Left ventricle myocardium inferior (tissue), 1 donor: ENCODE data around the gene OR5A1. TPM values are rescaled to one million over a fixed set of nuclear protein-coding genes. Genes with fewer than 3 reads are reported as not detected.
"Not testable (repeated sequence)": the region's sequence is repeated elsewhere in the genome, so short reads cannot be mapped to it uniquely, and the experiment has no call there.

ENCODE experiments used
- DNase-seq: peaks from one replicate; pipeline ENCODE4 v3.0.0-alpha.2; 2020
- H3K27ac ChIP-seq: fragments of 200-600 bp; replicated peaks from 2 replicates; pipeline ENCODE4 v1.8.0; 2021
- H3K27me3 ChIP-seq: fragments of 200-600 bp; 2 replicates; pipeline ENCODE4 v1.8.0; 2021; ENCODE audit warnings: low read depth
- H3K36me3 ChIP-seq: fragments of 200-600 bp; 2 replicates; pipeline ENCODE4 v1.8.0; 2021
- H3K4me1 ChIP-seq: fragments of 200-600 bp; 2 replicates; pipeline ENCODE4 v1.8.0; 2021
- H3K4me3 ChIP-seq: fragments of 200-600 bp; 2 replicates; pipeline ENCODE4 v1.8.0; 2021; ENCODE audit warnings: mild to moderate bottlenecking, moderate library complexity
- H3K9me3 ChIP-seq: fragments of 200-600 bp; replicated peaks from 2 replicates; pipeline ENCODE4 v1.8.0; 2021
- intact Hi-C: fragments of 100-400 bp; cut with micrococcal nuclease; formaldehyde crosslinking; loops from one replicate; pipeline ENCODE4 v1.11.0; 2022
- total RNA-seq: library from RNA; stranded (reverse); fragmentation: NEBNext Ultra II Directional; extraction: Animal tissue kit (Norgen Biotek cat#: 25700); gene quantifications from one replicate; pipeline ENCODE4 v1.2.1, GENCODE V29; 2021
- TF ChIP-seq, protein P1 (sequence below): fragments of 200-600 bp; IDR thresholded peaks from 2 replicates; pipeline ENCODE4 v1.8.0; 2021; ENCODE audit warnings: antibody characterized with exemption, mild to moderate bottlenecking, borderline replicate concordance
- donor health status: DM: no; HTN: yes; CAD: no; lungs with severe emphysema.

The OR5A1 gene
- total RNA-seq, 1 donor from 2014 or later, result not detected

DNA sequence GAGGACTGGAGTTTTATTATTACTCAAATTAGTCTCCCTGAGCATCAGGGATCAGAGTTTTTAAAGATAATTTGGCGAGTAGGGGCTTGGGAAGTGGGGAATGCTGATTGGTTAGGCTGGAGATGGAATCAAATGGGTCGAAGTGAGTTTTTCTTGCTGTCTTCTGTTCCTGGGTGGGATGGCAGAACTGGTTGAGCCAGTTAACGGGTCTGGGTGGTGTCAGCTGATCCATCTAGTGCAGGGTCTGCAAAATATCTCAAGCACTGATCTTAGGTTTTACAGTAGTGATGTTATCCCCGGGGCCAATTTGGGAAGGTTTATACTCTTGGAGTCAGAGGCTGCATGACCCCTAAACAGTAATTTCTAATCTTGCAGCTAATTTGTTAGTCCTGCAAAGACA is 11.1 kb upstream of the OR5A1 start:
- no peak overlapping the region for H3K4me3 ChIP-seq
- no peak overlapping the region for H3K27ac ChIP-seq
- no peaks in the 10 kb centered on the region for H3K36me3 ChIP-seq
- H3K9me3 ChIP-seq, result no peaks in the 10 kb centered on the region
- TF ChIP-seq, protein P1, sequence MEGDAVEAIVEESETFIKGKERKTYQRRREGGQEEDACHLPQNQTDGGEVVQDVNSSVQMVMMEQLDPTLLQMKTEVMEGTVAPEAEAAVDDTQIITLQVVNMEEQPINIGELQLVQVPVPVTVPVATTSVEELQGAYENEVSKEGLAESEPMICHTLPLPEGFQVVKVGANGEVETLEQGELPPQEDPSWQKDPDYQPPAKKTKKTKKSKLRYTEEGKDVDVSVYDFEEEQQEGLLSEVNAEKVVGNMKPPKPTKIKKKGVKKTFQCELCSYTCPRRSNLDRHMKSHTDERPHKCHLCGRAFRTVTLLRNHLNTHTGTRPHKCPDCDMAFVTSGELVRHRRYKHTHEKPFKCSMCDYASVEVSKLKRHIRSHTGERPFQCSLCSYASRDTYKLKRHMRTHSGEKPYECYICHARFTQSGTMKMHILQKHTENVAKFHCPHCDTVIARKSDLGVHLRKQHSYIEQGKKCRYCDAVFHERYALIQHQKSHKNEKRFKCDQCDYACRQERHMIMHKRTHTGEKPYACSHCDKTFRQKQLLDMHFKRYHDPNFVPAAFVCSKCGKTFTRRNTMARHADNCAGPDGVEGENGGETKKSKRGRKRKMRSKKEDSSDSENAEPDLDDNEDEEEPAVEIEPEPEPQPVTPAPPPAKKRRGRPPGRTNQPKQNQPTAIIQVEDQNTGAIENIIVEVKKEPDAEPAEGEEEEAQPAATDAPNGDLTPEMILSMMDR, result no peak
- no peaks in the 10 kb centered on the region for H3K27me3 ChIP-seq
- no peak for DNase-seq
- intact Hi-C loops, result loop anchor here (10.0 kb wide), 1 partner anchor 250 kb away; the partner anchor contains the start of gene DTX4
- H3K4me1 ChIP-seq, result no peaks in the 10 kb centered on the region

DNA sequence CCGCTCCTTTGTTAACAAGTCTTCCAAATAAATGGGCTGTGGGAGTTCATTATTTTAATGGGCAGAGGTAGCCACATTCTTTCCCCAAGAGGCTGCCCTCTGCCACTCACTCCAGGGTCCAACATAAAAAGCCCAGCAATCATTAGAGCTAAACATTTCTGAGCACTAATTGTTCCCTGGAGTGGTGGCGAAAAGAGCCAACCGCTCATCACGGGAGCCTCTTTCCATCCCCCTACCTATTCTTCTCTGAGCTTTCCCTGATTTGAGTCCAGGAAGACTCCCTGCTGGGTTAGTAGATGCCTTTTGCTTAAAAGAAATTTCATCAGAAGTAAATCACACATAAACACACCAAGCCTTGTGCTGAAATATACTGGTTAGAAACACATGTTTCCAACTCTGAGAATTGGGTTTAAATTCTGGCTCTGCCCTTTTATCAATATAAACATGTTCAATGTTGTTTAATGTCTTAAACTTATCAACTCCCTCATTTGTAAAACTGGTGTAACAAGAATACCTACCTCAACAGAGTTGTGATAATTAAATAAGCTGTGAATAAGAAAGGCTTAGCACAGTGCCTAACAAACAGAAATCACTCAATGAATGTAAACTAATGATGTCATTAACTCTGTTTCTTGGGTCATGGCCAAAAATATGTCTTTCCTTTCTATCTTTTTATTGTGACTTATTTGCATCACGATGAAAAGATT is 9.8 kb upstream of the OR5A1 start, which contains the start of gene OR5A2:
Gene OR5A2 (minus strand): TSS at position 53 of the 707 bp plus-strand sequence. CDS start 3,460 bp downstream, outside the sequence.
- no peak within 1 kb of the TSS for H3K27ac ChIP-seq
- no peaks in the 10 kb centered on the region for H3K36me3 ChIP-seq
- H3K27me3 ChIP-seq, result peaks cover 3% of the 10 kb centered on the region
- DNase-seq, result no peak
- no peak within 1 kb of the TSS for H3K4me3 ChIP-seq
- TF ChIP-seq, protein P1, result no peak
- intact Hi-C loops, result loop anchor here (10.0 kb wide), 1 partner anchor 252 kb away; the partner anchor contains the start of gene DTX4
- no peaks in the 10 kb centered on the region for H3K4me1 ChIP-seq
- H3K9me3 ChIP-seq, result no peaks in the 10 kb centered on the region

DNA sequence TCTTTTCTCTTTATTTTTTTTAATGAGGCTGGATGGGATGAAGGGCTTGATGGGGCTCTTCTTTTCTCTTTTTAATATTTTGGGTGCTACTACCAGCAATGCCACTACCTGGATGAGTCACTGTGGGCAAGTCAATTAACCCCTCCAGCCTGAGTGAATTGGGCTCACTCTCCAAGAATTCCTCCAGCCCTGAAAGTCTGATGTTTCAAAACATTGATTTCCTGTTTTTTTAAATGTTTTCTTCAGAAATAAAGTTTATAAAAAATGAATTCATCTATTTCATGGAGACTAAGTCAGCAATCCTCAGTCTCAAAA is 9.2 kb upstream of the OR5A1 start:
- H3K4me3 ChIP-seq, result no peak overlapping the region
- H3K4me1 ChIP-seq, result no peaks in the 10 kb centered on the region
- no peak overlapping the region for H3K27ac ChIP-seq
- intact Hi-C loops, result loop anchor here (10.0 kb wide), 1 partner anchor 252 kb away; the partner anchor contains the start of gene DTX4
- H3K36me3 ChIP-seq, result no peaks in the 10 kb centered on the region
- H3K9me3 ChIP-seq, result no peaks in the 10 kb centered on the region
- peaks cover 8% of the 10 kb centered on the region for H3K27me3 ChIP-seq
- TF ChIP-seq, protein P1, result no peak
- DNase-seq, result no peak

DNA sequence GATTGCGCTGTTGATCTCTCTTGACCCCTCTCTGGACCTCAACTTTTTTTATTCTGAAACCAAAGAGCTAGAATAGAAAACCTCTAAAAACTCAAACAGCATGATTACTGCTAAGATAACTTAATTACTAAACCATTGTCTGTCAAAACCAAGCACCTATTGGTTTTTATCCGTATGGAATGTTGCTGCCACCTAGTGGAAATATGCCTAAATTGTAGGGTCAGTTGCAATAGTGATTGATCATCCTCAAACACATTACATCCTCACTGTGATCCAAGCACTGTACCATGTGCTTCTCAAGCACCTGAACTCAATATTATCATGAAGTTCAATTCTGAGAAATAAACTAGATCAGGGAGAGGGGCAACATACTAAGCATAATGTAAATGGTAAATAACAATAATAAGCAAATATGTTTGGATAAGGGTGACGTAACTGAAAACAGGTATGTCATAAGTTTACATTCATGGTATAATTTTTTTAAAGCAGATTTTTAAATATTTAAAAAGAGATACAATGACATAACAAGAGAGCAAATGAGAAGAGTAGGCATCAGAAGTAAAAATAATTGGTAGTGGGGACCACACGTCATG is 6.2 kb upstream of the OR5A1 start:
- DNase-seq, result no peak
- Histone ChIP-seq H3K4me3 (no peak overlapping the region), H3K36me3 (no peaks in the 10 kb centered on the region), H3K27me3 (peaks cover 14% of the 10 kb centered on the region), H3K27ac (no peak overlapping the region), H3K4me1 (no peaks in the 10 kb centered on the region), H3K9me3 (no peaks in the 10 kb centered on the region)
- TF ChIP-seq, protein P1, result peak; percentile 67
- intact Hi-C loops, result loop anchor here (10.0 kb wide), 1 partner anchor 255 kb away; the partner anchor contains the start of gene DTX4

GRCh38 chr11:59437770-59438169 is 1.5 kb downstream of the OR5A1 start:
- H3K27me3 ChIP-seq, result peaks cover 5% of the 10 kb centered on the region
- intact Hi-C loops, result no loop called here
- no peaks in the 10 kb centered on the region for H3K4me1 ChIP-seq
- H3K9me3 ChIP-seq, result no peaks in the 10 kb centered on the region
- H3K4me3 ChIP-seq, result no peak overlapping the region
- no peak overlapping the region for H3K27ac ChIP-seq
- TF ChIP-seq, protein P1, result no peak
- H3K36me3 ChIP-seq, result no peaks in the 10 kb centered on the region
- no peak for DNase-seq

- intact Hi-C loops, H3K27me3 ChIP-seq, DNase-seq, H3K36me3 ChIP-seq, H3K27ac ChIP-seq, H3K4me3 ChIP-seq, H3K4me1 ChIP-seq: not testable (repeated sequence)
- H3K9me3 ChIP-seq, result peaks cover 25% of the 10 kb centered on the region
Measured at GRCh38 chr11:59445624-59446023, 9.4 kb downstream of the OR5A1 start.
